ENCODE data around the gene HOXB4.

DNA sequence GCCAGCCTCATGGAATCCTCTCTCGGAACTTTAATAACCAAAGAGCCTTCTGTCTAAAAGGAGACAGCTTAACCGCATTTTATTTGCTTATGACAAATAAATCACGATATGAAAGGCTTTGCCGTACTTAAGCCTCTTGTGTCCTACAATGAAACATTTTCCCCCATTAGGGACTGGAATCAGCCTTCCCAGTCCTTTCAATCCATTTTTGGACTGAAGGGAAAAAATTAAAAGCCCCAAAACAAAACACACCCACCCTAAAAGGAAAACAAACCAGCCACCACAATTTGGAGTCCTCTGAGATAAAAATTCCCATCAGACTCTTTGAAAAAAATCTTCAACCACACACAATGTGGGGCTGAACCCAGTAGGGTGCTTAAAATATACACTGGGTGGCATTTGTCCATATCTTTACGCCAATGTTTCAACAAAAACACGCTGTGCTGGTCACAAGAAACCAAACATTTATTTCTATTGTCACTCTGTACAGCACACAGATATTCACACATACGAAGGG lies 3.0 kb downstream of the HOXB4 start:
- TF ChIP-seq, protein P1, sequence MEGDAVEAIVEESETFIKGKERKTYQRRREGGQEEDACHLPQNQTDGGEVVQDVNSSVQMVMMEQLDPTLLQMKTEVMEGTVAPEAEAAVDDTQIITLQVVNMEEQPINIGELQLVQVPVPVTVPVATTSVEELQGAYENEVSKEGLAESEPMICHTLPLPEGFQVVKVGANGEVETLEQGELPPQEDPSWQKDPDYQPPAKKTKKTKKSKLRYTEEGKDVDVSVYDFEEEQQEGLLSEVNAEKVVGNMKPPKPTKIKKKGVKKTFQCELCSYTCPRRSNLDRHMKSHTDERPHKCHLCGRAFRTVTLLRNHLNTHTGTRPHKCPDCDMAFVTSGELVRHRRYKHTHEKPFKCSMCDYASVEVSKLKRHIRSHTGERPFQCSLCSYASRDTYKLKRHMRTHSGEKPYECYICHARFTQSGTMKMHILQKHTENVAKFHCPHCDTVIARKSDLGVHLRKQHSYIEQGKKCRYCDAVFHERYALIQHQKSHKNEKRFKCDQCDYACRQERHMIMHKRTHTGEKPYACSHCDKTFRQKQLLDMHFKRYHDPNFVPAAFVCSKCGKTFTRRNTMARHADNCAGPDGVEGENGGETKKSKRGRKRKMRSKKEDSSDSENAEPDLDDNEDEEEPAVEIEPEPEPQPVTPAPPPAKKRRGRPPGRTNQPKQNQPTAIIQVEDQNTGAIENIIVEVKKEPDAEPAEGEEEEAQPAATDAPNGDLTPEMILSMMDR (IDR thresholded peaks at IDR 0.05): no peak
- TF ChIP-seq POLR2A (IDR thresholded peaks at IDR 0.05): no peak
